ENCODE data around the gene TMEM273. TPM values are rescaled to one million over a fixed set of nuclear protein-coding genes. Genes with fewer than 3 reads are reported as not detected.

Gene TMEM273
- total and polyA plus RNA-seq, 4 experiments from 2014 or later, result 27.7 to 101 (median 58.7) TPM

- no peaks in the 10 kb centered on the region for H3K4me1 ChIP-seq (ENCODE audit: insufficient read depth, low read length)
- H3K9me3 ChIP-seq (ENCODE audit: control insufficient read depth in 1 of 2, low read length in 2 of 2), result no peaks in the 10 kb centered on the region
- Mint-ChIP-seq H3K27ac (no peak overlapping the region), H3K4me3 (no peak overlapping the region), H3K9me3 (peaks cover 0 to 7% (median 0%) of the 10 kb centered on the region in 8 donors), H3K4me1 (peaks cover 0 to 5% (median 2%) of the 10 kb centered on the region in 4 donors), H3K36me3 (no peaks in the 10 kb centered on the region), H3K27me3 (peaks cover 0 to 6% of the 10 kb centered on the region in 2 donors)
- no peak overlapping the region for H3K27ac ChIP-seq (ENCODE audit: low read depth, low read length)
- no peaks in the 10 kb centered on the region for H3K36me3 ChIP-seq (ENCODE audit: insufficient read depth, low read length)
- CTCF ChIA-PET (ENCODE audit: partially characterized antibody), result no interaction called here
- no peak for DNase-seq
- intact Hi-C loops (cut with micrococcal nuclease), result no loop called here
- no peaks in the 10 kb centered on the region for H3K27me3 ChIP-seq (ENCODE audit: insufficient read depth, low read length)
- POLR2A ChIA-PET (ENCODE audit: partially characterized antibody), result no interaction called here
- H3K4me3 ChIP-seq (ENCODE audit: low read length in 2 of 2), result no peak overlapping the region
Observed at GRCh38 chr10:49139028-49139845, 49.0 kb downstream of the TMEM273 start.

DNA sequence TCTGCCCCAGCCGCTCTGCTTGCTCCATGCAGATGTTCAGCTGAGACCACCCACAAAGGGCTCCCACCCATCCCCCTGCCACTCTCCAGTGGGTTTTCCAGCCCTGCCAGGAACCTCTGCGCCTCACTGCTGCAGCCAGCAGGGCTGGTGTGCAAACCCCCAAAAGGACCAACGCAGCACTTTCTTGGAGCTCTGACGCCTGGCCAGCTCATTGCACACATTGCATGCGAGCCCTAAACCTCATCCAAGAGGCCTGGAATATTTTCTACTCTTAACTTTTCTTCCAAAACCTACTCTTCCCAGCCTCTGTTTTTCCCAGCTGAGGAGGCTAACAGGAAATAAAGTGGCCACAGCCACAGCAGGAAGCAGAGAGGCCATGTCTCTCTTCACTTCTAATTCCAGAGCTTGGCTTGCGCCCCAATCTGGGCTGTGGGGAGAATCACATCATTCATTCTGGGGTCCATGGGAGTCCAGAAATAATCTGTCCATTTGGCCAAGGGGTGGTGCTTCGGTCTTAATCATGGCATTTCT is 49.8 kb downstream of the TMEM273 start:
- no peaks in the 10 kb centered on the region for H3K4me1 ChIP-seq (ENCODE audit: insufficient read depth, low read length)
- no peak for DNase-seq
- peaks cover 0 to 6% of the 10 kb centered on the region in 2 donors for H3K27me3 Mint-ChIP-seq
- intact Hi-C loops (cut with micrococcal nuclease), result no loop called here
- H3K36me3 ChIP-seq (ENCODE audit: insufficient read depth, low read length), result no peaks in the 10 kb centered on the region
- no peaks in the 10 kb centered on the region for H3K27me3 ChIP-seq (ENCODE audit: insufficient read depth, low read length)
- POLR2A ChIA-PET (ENCODE audit: partially characterized antibody), result no interaction called here
- no peaks in the 10 kb centered on the region for H3K36me3 Mint-ChIP-seq
- CTCF ChIA-PET (ENCODE audit: partially characterized antibody), result no interaction called here
- peaks cover 0 to 5% (median 2%) of the 10 kb centered on the region in 4 donors for H3K4me1 Mint-ChIP-seq
- H3K9me3 ChIP-seq (ENCODE audit: control insufficient read depth in 1 of 2, low read length in 2 of 2), result no peaks in the 10 kb centered on the region
- no peak overlapping the region for H3K4me3 Mint-ChIP-seq
- no peak overlapping the region for H3K27ac ChIP-seq (ENCODE audit: low read depth, low read length)
- H3K9me3 Mint-ChIP-seq, result peaks cover 0 to 7% (median 0%) of the 10 kb centered on the region in 8 donors
- H3K27ac Mint-ChIP-seq, result no peak overlapping the region
- H3K4me3 ChIP-seq (ENCODE audit: low read length in 2 of 2), result no peak overlapping the region

DNA sequence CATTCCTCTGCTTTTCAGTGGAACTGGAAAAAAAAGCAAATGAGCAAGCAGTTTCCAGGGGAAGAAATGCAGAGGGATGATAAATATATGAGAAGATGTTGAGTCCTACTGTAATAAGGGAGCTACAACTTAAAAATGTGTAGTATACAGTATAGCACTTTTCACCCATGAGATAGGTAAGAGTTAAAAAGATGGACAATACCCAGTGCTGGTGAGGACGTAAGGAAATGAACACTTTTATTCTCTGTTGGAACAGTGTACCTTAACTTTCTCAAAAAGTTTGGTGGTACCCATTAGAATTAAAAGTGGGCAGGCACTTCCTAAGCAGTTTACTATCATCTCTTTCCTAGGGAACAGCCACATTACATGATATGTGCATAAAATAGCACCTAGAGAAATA is 51.7 kb downstream of the TMEM273 start:
- Mint-ChIP-seq H3K27me3 (peaks cover 0 to 8% of the 10 kb centered on the region in 2 donors), H3K4me3 (no peak overlapping the region), H3K36me3 (no peaks in the 10 kb centered on the region), H3K27ac (no peak overlapping the region), H3K9me3 (peaks cover 0 to 7% (median 0%) of the 10 kb centered on the region in 8 donors), H3K4me1 (peaks cover 0 to 5% (median 2%) of the 10 kb centered on the region in 4 donors)
- no peak overlapping the region for H3K4me3 ChIP-seq (ENCODE audit: low read length in 2 of 2)
- intact Hi-C loops (cut with micrococcal nuclease), result no loop called here
- CTCF ChIA-PET (ENCODE audit: partially characterized antibody), result interaction anchor here (0.9 to 1.5 kb wide), 2 partner anchors 9 to 27 kb away, joined by 3 read pairs; no protein-coding TSS in a partner anchor
- no peaks in the 10 kb centered on the region for H3K36me3 ChIP-seq (ENCODE audit: insufficient read depth, low read length)
- H3K27me3 ChIP-seq (ENCODE audit: insufficient read depth, low read length), result no peaks in the 10 kb centered on the region
- no peaks in the 10 kb centered on the region for H3K4me1 ChIP-seq (ENCODE audit: insufficient read depth, low read length)
- DNase-seq, result no peak
- POLR2A ChIA-PET (ENCODE audit: partially characterized antibody), result no interaction called here
- H3K9me3 ChIP-seq (ENCODE audit: control insufficient read depth in 1 of 2, low read length in 2 of 2), result no peaks in the 10 kb centered on the region
- H3K27ac ChIP-seq (ENCODE audit: low read depth, low read length), result no peak overlapping the region

DNA sequence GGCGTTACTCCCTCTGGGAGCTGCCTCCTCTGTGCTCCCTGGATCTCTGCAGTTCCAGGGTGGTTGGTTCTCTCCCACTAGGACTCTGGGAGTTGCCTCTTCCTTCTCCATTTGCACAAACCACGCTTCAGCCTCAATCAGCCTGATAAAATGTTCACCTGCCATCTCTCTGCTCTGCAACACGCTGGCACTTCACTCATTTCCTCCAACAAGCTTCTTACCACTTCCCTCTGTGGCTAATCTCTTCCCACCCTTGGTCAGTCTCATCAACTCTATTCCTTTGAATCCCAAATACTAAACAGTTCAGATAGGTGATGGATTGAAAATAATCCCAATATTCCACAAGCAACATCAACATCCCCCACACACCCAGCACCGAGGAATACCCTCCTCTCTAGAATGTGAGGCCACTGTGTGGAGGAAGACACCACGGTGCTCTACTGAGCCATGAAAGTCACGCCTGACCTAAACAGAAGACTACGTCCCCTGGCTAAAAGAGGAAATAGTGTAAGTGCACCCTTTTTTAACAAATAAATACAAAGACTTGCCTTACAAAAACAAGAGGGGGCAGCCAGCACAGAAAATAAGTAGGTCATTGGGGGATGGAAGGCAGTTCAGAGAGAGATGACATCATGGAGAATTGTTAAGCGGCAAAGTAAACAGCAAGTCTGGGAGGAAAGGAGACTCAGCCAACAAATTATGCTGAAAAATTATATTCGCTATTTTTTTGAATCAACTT is 52.4 kb downstream of the TMEM273 start:
- no peak overlapping the region for H3K4me3 ChIP-seq (ENCODE audit: low read length in 2 of 2)
- ChIA-PET POLR2A (ENCODE audit: partially characterized antibody) (no interaction called here), CTCF (ENCODE audit: partially characterized antibody) (interaction anchor here (0.9 to 1.5 kb wide), 2 partner anchors 10 to 28 kb away, joined by 3 read pairs; no protein-coding TSS in a partner anchor)
- H3K36me3 ChIP-seq (ENCODE audit: insufficient read depth, low read length), result no peaks in the 10 kb centered on the region
- H3K27me3 ChIP-seq (ENCODE audit: insufficient read depth, low read length), result no peaks in the 10 kb centered on the region
- Mint-ChIP-seq H3K36me3 (no peaks in the 10 kb centered on the region), H3K4me3 (peak overlapping the region in 1 of 8 donors; percentile 43), H3K27me3 (peaks cover 0 to 8% of the 10 kb centered on the region in 2 donors), H3K27ac (no peak overlapping the region), H3K9me3 (peaks cover 0 to 7% (median 0%) of the 10 kb centered on the region in 8 donors), H3K4me1 (peaks cover 0 to 5% (median 2%) of the 10 kb centered on the region in 4 donors)
- DNase-seq, result no peak
- no peaks in the 10 kb centered on the region for H3K9me3 ChIP-seq (ENCODE audit: control insufficient read depth in 1 of 2, low read length in 2 of 2)
- H3K27ac ChIP-seq (ENCODE audit: low read depth, low read length), result no peak overlapping the region
- H3K4me1 ChIP-seq (ENCODE audit: insufficient read depth, low read length), result no peaks in the 10 kb centered on the region
- intact Hi-C loops (cut with micrococcal nuclease), result no loop called here

- intact Hi-C loops (cut with micrococcal nuclease), result no loop called here
- no peak overlapping the region for H3K27ac Mint-ChIP-seq
- Histone ChIP-seq H3K27me3 (ENCODE audit: insufficient read depth, low read length) (no peaks in the 10 kb centered on the region), H3K27ac (ENCODE audit: low read depth, low read length) (no peak overlapping the region), H3K4me1 (ENCODE audit: insufficient read depth, low read length) (no peaks in the 10 kb centered on the region), H3K36me3 (ENCODE audit: insufficient read depth, low read length) (no peaks in the 10 kb centered on the region), H3K9me3 (ENCODE audit: control insufficient read depth in 1 of 2, low read length in 2 of 2) (no peaks in the 10 kb centered on the region), H3K4me3 (ENCODE audit: low read length in 2 of 2) (no peak overlapping the region)
- peaks cover 0 to 5% (median 2%) of the 10 kb centered on the region in 4 donors for H3K4me1 Mint-ChIP-seq
- ChIA-PET CTCF (ENCODE audit: partially characterized antibody) (no interaction called here), POLR2A (ENCODE audit: partially characterized antibody) (no interaction called here)
- H3K36me3 Mint-ChIP-seq, result no peaks in the 10 kb centered on the region
- peaks cover 4 to 8% of the 10 kb centered on the region in 2 donors for H3K27me3 Mint-ChIP-seq
- DNase-seq, result no peak
- peaks cover 0 to 7% (median under 1%) of the 10 kb centered on the region in 8 donors for H3K9me3 Mint-ChIP-seq
- H3K4me3 Mint-ChIP-seq, result no peak overlapping the region
Observed at GRCh38 chr10:49134327-49134726, 53.9 kb downstream of the TMEM273 start.

GRCh38 chr10:49133706-49134248 is 54.4 kb downstream of the TMEM273 start, which contains the start of gene FAM170B:
FAM170B (minus strand) TSS chr10:49134021; CDS start chr10:49133918, 103 bp downstream.
- Mint-ChIP-seq H3K4me3 (no peak within 1 kb of the TSS), H3K4me1 (peaks cover 0 to 5% (median 2%) of the 10 kb centered on the region in 4 donors), H3K9me3 (peaks cover 0 to 7% (median 1%) of the 10 kb centered on the region in 8 donors), H3K27ac (no peak within 1 kb of the TSS), H3K27me3 (peaks cover 8% of the 10 kb centered on the region in 2 donors), H3K36me3 (no peaks in the 10 kb centered on the region)
- no peaks in the 10 kb centered on the region for H3K9me3 ChIP-seq (ENCODE audit: control insufficient read depth in 1 of 2, low read length in 2 of 2)
- ChIA-PET CTCF (ENCODE audit: partially characterized antibody) (no interaction called here), POLR2A (ENCODE audit: partially characterized antibody) (no interaction called here)
- intact Hi-C loops (cut with micrococcal nuclease), result no loop called here
- H3K27me3 ChIP-seq (ENCODE audit: insufficient read depth, low read length), result no peaks in the 10 kb centered on the region
- H3K27ac ChIP-seq (ENCODE audit: low read depth, low read length), result no peak within 1 kb of the TSS
- no peak for DNase-seq
- H3K36me3 ChIP-seq (ENCODE audit: insufficient read depth, low read length), result no peaks in the 10 kb centered on the region
- no peaks in the 10 kb centered on the region for H3K4me1 ChIP-seq (ENCODE audit: insufficient read depth, low read length)
- no peak within 1 kb of the TSS for H3K4me3 ChIP-seq (ENCODE audit: low read length in 2 of 2)

- POLR2A ChIA-PET (ENCODE audit: partially characterized antibody), result no interaction called here
- Histone ChIP-seq H3K27me3 (ENCODE audit: insufficient read depth, low read length) (no peaks in the 10 kb centered on the region), H3K4me3 (ENCODE audit: low read length in 2 of 2) (no peak overlapping the region), H3K27ac (ENCODE audit: low read depth, low read length) (no peak overlapping the region), H3K36me3 (ENCODE audit: insufficient read depth, low read length) (no peaks in the 10 kb centered on the region), H3K9me3 (ENCODE audit: control insufficient read depth in 1 of 2, low read length in 2 of 2) (no peaks in the 10 kb centered on the region), H3K4me1 (ENCODE audit: insufficient read depth, low read length) (no peaks in the 10 kb centered on the region)
- Mint-ChIP-seq H3K4me3 (no peak overlapping the region), H3K27ac (no peak overlapping the region), H3K9me3 (peaks cover 0 to 15% (median 3%) of the 10 kb centered on the region in 8 donors), H3K36me3 (no peaks in the 10 kb centered on the region), H3K4me1 (peaks cover 0 to 5% (median 2%) of the 10 kb centered on the region in 4 donors), H3K27me3 (peaks cover 12 to 13% of the 10 kb centered on the region in 2 donors)
- intact Hi-C loops (cut with micrococcal nuclease), result no loop called here
- CTCF ChIA-PET (ENCODE audit: partially characterized antibody), result no interaction called here
- DNase-seq, result no peak
Observed at GRCh38 chr10:49132362-49132737, 55.8 kb downstream of the TMEM273 start.

All from CD4-positive, alpha-beta memory T cell (primary cell).